ENCODE results near the gene RABGAP1.

RABGAP1 gene

DNA sequence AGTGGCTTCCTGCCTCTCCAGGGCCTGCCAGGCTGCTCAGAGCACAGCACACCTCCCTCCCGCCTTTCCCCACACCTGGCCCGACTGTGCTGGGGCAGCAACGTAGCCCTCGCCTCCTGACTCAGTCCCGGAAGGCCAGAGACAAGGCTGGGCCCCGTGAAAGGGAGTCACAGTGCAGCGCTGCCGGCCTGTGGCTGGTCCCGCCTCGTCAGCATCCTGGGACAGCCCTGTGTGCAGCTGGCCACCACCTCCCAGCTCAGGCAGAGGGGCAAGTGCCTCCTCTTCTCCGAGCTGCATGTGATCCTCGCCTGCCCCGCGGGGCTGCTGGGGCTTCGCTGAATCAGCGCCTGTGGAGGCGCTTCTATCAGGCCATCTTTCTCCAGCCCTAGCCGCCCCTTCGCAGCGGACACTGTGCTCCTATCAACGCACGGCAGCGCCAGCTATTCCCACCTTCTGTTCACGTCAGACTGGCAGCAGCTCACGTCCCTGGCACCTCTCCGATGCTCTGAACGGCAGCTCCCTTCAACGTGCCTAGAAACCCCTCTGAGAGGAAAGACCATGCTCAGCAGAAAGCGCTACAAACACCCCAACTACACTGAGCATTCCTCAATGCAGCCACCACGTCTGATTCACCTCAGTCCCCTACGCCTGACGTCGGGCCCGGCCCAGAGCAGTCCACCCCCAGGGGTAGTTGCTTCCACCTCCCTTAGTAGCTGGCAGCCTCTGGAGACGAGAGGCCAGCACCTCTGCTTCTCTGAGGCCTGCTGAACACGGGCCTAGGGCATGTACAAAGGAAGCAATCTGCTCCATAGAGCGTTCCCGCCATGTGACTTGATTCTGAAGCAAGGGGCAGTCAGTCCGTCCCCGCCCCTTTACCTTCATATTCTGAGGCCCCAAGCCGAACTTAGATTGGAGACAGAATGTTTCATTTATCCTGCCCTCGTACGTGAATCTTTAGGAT lies 171.5 kb downstream of the RABGAP1 start:
- no peak for DNase-seq (ENCODE audit: low read depth)

DNA sequence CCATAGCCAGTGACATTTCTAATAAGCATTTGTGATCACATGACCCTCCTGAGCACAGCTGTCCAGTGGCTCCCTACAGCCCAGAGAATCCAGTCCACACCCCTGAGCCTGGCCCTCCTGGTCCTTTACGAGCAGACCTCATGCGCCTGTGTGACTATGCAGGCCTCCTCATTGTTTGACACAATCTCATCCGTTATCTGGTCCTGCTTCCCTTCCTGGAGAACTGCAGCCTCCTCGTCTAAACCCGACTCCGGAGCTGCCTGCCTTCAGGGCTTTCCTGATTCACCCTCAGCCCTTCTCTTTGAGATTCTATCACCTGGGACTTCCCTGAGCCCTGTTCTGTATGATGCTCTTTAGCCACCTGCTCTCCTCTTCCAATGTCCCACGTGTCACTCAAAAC lies 172.4 kb downstream of the RABGAP1 start:
- DNase-seq (ENCODE audit: low read depth): no peak

DNA sequence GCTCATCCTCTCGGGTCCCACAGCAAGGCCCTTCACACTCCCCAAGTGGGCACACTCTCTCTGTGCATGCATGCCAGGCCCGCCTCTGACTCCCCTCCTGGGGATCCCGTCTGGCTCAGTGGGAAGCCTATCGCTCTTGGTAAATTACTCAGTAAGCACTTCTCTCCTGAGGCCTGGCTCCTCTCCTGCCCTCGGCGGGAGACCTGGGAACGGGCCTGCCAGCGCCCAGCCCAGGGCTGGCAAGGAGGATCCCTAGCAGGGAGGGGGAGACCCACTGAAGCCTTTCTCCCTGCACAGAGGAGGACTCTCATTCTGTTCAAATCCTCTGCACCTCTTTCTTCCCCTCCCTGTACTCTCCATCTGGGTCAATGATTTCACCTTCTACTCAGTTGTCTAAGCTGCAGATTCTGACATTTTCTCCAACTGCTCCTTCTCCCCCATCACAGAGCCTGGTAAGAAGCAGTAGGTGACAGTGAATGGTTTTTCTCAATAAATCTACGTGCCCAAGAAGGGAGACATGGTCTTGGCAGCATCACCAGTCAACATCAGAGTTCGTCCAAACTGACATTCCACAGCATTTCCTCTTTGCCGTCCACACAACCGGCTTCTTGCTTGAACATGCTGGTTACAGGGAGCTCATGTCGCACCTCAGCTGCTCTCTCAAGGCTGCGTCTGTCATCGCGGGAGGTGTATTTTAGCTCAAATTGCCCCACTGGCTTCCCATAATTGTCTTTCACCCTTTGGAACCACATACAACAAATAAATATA lies 174.5 kb downstream of the RABGAP1 start:
- no peak for DNase-seq (ENCODE audit: low read depth)

DNA sequence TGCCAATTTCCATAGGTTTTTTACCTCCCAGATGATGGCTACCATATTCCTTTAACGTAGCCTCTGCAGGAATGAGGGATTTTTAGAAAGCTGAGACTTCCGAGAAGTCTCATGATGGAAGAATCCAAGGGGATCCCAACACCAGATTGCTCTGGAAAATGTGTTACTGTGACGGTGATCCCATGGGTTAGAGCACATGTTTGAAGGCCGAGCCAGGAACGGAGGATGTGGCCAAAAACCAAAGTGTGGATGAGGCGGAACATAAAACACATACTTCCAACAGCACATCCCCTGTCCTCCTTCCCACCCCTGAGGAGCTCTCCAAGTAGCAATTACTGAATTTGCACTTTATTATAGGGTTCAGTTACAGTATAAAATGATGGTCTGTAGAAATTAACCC lies 175.2 kb downstream of the RABGAP1 start:
- no peak for DNase-seq (ENCODE audit: low read depth)

DNA sequence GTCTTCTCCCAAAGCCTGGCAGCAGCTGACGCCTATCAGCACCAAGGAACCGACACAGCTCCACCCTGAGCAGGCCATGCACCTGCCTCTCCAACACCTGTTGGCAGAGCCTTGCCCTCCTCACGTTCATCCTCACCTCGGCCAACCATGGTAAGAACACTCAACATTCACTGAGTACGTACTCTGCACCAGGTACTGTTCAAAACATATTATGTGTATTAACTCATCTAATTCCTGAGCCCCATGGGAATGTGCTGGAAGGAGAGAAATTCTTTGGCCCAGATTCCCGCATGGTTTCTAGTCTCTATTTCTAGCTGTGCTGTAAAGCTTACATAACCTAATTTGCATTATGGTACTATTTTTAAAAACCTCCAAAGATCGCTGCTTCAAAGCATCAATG lies 178.7 kb downstream of the RABGAP1 start:
- no peak for DNase-seq (ENCODE audit: low read depth)

DNA sequence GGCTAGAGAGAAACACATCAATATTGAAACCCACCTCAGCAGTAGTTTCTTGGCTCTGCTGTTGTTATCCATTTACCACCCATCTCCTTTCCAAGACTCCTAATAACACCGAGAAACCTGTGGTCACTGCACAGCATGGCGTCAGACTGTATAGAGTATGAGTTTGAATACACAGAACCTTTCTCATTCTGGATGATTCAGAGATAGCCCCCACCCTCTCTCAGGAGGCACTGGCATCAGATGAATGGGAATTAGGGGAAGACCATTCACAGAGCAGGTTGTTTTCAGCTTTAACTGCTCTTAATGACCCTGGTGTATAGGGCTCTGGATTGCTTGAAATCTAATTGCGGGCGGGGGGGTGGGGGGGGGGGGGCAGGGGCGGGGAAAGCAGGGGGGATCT lies 179.3 kb downstream of the RABGAP1 start:
- DNase-seq (ENCODE audit: low read depth): no peak

DNA sequence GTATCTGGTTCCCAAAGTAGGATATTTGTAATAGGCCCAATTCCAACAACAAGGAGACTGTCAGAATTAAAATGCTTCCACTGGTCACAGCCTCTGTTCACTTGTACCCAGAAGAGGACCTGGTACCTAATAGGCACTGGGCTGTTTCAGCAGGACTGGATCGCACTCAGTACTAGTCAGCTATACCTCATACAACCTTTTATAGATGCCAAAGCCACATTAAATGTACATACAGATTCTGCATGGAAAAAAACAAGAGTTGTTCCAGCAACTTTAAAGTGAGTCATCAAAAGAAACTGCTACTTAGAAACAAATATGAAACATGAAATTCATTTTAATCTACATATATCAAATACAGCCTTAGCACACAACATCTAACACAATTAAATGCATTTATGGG lies 180.1 kb downstream of the RABGAP1 start:
- no peak for DNase-seq (ENCODE audit: low read depth)

DNA sequence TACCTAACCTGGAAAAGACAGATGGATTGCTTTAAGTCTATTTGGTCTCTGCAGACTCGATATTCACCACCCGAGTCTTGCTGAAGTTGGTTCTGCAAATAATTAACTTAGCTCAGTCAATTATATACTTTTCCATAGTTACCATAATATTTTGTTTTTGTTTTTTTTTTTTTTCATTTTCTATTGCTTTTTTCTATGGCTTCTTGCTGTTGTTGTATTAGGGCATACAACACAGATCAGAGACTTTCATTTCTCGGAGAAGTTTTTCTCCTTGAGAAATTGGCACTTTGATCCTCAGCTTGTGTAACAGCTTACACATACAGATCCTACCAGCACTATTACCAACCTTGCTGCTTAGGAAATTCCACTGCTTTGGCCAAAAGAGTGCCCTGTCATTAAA lies 180.6 kb downstream of the RABGAP1 start:
- no peak for DNase-seq (ENCODE audit: low read depth)

DNA sequence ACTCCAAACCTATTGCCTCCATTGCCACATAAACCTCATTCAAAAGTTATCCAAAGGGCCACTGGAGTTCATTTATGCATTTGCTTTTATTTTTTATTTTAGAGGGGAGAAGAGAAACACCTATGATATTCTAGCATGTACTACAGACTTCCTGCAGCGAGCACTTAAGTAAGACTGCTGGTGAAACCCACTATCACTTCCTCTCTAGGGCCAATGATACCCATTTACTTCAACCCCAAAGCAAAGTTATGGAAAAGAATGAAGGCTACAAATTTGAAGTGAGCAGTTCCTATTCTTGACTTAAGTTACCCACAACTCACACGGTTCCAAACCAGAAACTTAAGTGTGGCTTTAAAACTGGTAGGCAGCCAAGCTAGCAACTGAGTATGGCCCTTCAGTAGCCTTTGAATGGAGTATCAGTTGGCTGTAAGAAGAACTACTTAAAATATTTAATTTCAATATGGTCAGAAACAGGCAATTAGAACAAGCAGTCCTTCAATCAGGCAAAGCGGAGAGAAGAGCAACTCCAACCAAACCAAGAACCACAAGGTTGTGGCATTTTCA lies 186.8 kb downstream of the RABGAP1 start:
- DNase-seq (ENCODE audit: low read depth): no peak

DNA sequence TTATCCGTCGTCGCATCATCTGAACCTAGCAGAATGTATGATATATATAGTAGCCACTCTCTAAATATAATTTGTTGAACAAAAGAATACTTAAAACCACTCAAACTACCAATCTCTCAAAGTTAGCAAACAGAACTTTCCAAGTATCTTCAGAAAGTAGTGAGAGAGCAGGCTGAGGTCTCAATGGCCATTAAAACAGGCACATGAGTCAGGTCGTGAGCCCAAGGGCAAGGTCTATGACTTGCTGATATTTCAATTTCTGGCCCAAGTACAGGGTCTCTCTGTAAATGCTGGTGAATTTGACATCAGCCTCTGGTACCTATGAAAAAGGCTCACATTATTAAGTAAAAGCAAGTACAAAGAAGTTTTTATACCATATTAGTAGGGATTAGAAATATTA lies 187.8 kb downstream of the RABGAP1 start:
- DNase-seq (ENCODE audit: low read depth): no peak

DNA sequence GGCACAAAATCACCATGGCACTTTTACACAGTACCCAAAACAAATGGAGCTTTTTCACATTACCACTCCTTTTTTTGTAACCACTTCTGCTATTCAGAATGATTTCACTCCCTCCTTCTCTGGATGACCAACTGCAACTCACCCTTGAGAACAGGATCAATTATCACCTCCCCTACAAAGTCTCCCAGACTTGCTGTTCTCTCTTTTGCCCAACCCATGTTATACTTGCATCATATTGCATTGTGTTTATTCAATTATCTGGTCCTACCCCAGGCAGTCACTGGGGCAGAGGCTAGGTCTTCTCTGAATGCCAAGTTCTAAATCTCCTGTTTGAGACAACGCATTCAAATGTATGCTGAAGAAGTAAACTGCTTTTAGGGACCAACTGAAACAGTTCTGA lies 188.6 kb downstream of the RABGAP1 start:
- DNase-seq (ENCODE audit: low read depth): no peak

DNA sequence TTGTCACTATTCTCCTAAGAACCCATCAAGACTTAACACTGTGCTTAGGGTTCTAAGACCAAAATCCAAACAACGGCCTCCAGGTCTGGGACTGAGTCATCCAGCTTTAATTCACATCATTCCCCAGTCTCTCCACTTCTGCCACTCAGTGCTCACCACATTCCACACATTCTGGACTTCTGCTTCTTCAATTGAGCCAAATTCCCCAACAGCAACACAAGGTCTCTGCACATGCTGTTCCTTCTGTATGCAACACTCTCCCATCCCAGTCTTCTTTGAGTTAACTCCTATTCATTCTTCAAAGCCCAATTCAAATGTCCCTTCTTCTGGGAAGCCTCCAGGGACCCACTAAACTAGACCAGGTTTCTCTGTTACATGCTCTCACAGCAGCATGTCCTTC lies 190.4 kb downstream of the RABGAP1 start:
- no peak for DNase-seq (ENCODE audit: low read depth)

DNA sequence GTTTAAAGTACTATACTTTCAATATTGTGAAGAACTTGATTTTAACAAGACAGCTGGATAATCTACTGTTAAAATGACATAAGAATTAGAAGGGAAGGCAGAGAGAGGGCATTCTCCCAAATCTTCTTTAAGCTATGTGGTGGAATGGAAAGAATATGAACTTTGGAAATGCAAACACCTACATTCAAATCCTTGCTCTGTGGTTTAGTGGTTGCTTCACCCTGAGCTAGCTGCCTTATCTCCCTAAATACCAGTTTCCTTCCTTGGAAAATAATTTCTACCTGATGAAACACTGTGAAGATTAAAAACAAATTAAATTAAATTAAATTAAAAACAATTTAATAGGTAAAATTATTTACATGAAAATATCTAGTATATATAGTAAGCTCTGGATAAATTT lies 191.2 kb downstream of the RABGAP1 start:
- DNase-seq (ENCODE audit: low read depth): no peak

DNA sequence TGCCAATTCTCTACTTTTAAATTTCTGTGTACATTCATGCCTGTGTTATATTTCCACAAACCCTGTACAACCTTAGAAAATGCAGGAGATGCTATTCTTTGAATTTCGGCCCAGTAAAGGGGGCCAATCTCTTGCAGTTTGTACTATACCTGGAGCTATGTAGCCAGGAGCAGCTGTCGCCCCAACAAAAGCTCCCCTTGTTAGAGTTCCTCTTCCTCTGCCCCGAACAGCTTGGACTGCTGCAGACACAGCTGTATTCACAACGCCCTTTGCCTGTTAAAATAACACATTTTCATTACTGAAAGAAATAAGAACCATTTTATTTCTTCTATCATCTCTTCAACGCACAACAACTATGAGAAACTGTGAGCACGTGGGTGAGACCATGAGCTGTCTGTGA lies 191.9 kb downstream of the RABGAP1 start:
- no peak for DNase-seq (ENCODE audit: low read depth)

DNA sequence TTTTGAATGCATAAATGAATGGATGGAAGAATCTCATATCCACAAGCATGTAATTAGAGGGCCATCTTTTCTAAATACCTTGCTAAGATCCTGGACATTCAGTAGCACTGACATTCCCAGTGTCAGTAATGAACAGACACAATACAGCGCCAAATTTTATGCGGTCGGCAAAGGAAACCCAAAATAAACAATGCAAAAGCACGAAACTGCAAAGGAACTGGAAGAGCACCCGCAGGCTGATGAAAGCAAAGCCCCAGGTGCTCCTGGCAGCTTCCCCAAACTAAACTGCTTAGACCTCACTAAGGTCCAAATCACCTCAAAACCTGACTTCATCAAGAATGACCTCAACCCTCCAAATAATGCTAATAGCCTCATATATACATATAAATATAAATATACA lies 194.6 kb downstream of the RABGAP1 start:
- DNase-seq (ENCODE audit: low read depth): no peak

DNA sequence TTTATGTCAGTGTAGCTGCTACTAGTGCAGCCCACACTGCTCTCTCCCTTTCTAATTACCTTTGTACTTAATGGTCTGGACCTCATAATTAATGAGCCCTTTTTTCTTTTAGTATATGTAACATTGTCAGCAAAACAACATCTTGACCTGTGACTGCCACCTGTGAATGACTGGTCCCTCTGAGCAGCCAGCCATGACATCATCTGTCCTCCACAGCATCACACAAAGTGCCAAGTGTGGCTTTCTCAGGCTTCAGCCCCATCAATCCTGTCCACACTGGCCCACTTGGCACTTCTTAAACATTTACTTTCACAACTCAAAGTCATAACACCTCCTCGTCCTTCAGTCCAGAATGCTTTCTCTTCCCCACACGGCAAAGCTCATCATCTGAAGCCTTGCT lies 197.3 kb downstream of the RABGAP1 start:
- no peak for DNase-seq (ENCODE audit: low read depth)

DNA sequence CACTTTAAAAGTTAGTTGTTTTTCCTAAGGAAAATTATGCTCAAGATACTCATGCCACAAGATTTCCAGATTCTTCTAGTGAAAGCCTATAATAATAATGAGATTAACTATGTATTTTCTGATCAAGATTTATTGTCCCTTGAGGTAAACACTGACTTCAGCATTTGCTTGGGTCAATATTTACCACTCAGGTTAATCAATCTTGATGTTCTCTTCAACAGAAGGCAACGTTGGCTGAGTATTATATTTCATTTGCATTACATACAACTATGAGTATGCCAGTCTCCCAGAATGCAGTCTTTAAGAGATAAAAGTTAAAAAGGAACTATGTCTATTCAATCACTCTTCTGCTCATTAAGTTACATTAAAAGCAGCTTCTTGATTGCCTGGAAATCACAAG lies 208.2 kb downstream of the RABGAP1 start:
- DNase-seq (ENCODE audit: low read depth): no peak

DNA sequence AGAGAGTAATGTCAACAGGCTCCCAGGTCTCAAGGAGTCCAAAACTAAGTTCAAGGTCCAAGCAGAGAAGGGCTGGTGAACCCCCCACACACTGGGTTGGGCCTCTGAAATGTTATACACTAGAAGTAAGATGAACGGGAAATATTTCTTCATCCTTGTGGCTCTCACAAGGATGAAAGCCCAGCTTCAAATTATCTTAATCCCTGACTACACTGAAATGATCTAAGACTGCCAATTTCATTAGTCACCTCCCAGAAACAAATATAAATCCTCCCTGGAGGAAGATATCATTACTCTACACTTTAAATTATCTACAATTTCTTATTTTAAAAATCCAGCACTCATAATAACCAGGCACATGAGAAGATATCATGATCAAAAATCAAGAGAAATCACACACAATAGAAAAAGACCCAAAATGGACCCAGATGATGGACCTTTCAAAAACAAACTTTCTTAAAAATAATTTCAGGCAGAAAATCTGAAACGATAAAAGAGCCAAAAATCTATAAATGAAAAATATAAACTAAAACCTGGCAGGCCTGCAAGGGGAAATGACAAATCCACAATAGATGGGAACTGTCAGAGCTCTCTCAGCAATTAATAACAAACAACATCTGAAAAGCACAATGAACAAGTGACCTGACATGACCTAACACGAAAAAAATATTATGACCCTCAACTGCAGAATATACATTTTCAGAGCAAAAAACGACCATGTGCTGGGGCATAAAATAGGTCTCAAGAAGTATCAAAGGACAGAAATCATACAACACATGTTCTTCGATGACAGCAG lies 210.1 kb downstream of the RABGAP1 start:
- DNase-seq (ENCODE audit: low read depth): no peak
